HG02884 (cell line): ENCODE data around the gene G2E3.

ENCODE experiments used
- ATAC-seq: cut with Tn5 transposase; IDR thresholded peaks from one replicate; pipeline ENCODE4 v1.9.1; 2021; ENCODE audit warnings: mild to moderate bottlenecking, moderate library complexity; ENCODE audit not compliant: unreplicated experiment

Gene G2E3

DNA sequence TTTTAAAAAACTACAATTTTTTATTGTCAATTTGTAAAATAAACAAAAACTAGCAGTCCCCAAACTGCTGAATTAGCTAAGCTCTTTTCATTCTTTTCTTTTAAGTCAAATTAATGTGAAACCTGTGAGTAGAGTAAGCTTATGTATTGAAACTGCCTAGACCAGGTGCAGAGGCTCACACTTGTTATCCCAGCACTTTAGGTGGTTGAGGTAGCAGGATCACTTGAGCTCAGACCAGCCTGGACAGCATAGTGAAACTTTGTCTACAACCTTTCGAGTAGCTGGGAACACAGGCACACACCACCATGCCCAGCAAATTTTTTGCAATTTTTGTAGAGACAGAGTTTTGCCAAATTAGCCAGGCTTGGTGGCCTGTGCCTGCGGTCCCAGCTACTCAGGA is 89.5 kb downstream of the G2E3 start:
- ATAC-seq = no peak

DNA sequence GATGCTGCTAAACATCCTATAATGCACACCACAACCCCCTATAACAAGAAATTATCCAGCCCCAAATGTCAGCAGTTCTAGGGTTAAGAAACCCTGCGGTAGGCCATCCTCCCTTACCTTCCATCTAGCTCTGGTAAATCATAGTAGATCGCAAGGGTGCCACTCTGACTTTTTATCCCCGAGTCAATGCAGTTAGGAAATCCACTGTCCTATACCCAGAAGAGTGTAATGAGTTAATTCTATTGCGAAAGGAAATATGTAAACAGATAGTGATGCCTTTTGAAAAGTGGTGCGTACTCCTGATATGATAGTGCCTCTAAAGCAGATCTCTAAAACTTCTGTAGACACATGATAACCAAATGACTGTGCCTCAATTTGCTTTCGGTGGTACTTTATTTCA is 93.0 kb downstream of the G2E3 start:
- no peak for ATAC-seq

DNA sequence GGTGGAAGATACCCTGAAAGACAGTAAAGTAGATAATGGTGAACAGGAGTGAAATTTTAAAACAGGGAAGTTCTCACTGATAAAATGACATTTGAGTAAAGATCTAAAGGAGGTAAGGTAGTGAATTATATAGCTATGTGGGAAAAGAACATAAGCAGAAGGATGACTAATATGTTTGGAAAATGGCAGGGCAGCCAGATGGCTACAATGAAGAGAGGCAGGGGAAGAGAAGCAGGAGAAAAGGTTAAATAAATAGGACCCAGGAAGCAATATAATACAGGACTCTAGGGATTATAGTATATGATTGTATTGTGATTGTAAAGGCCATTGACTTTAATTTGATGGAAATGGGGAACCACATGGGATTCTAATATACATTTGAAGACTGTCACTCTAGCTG is 96.2 kb downstream of the G2E3 start:
- ATAC-seq = no peak

DNA sequence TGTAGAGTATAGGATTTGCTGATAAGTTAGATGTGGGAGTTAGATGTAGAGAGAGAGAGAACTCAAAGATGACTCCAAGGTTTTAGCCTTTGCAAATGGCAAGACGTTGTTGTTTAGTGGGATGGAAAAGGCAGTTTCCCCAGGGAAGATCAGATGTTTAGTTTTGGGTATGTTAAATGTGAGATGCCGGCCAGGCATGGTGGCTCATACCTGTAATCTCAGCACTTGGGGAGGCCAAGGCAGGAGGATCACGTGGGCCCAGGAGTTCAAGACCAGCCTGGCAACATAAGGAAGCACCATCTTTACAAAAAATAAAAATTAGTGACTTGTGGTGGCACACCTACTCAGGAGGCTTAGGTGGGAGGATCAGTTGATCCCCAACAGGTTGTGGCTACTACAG is 96.7 kb downstream of the G2E3 start:
- no peak for ATAC-seq

DNA sequence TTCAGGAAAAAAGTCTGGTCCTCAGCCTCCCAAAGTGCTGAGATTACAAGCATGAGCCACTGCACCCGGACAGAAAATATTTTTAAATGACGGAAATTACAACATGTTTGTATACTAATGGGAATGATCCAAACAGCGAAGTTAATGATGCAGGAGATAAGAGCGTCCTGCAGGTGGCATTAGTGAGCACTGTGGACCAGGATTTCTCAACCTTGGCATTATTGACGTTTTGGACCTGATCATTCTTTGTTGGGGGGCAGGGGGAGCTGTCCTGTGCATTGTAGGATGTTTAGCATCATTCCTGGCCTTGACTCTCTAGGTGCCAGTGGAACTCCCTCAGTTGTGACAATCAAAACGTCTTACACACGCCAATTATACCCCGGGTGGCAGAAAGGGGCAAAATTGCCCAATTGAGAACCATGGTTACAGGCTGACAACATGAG is 97.3 kb downstream of the G2E3 start:
- ATAC-seq = no peak

DNA sequence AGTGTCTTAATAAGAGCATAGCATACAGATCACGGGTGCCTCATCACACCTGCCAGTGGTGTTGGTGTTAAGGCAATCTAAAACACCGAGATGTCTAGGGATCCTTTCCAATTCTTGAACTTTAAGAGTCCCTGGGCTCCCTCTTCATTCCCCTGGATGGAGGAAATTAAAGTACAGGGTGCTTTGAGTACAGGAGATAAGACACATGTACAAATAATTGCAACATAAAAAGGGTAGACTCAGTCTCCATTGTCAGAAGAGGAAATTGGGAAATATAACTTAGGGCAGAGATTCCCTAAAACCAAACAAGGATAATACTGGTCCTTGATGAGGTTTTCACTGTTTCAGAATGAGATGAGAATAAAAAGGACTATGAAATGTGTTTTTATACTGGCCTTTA is 98.1 kb downstream of the G2E3 start:
- ATAC-seq = no peak

DNA sequence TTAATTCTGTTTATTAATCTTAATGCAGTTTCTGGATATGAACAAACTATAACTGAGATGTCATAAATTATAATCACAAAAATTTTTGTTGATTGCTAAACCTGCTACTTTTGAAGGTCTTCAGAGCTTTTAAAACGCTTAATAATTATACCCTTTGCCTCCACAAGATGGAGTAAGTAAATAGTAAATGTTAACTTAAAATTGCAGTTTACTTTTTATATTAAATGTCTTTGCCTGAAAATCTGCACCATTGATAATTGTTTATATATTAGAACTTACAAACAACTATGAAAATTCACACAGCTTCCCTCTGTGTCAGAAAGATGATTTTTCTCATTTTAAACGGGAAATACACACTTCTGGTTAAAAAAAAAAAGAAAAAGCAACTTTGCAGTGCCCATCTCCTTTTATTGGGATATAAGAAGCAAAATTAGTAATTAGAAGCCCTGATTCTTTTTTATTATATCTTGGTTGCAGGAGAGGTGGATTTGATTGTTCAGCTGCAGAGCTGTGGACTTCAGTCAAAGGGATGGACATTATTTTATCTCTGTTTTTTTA is 98.7 kb downstream of the G2E3 start:
- no peak for ATAC-seq

DNA sequence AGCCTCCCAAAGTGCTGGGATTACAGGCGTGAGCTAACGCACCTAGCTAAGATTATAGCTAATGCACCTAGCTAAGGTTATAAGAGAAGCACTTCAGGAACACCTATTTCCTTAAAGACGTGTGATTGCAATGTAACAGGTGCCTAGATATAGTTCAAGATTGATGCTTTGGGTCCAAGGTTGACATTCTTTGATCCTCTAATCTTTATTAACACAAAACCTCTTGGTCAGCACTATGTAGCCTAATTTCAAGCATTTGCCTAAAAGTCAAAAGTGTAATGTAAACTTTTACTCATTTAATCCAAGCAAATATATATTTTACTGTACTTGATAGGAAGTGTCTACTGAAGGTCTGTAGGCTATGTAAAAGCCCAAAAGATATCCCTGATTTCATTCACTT is 99.7 kb downstream of the G2E3 start:
- no peak for ATAC-seq

DNA sequence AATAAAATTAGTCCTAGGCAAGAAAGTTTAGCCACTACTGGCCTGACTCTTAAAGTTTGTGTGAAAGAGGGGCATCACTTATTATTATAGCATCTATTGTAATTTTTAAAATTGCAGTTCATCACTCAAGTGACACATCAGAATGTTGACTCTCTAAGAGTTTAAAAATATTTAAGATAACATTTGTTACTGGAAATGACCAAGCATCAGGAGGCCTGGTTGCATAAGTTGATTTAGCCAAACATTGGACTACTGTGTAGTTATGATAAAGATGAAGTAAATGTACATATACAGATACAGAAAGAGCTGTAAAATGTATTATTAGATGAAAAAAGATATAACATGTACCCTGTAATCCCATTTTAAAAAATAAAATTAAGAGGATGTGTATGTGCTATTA is 110.6 kb downstream of the G2E3 start:
- no peak for ATAC-seq
